SK-N-SH treated with all-trans-retinoic acid at 6 μM for 48 hours (cell line): ENCODE results near the gene CSF1.

Experiments used
- ARNTL ChIP-seq: fragments of 450-650 bp; formaldehyde crosslinking; IDR thresholded peaks from 2 replicates; pipeline ENCODE4 v1.5.0; 2020; ENCODE audit warnings: low read depth, mild to moderate bottlenecking, moderate library complexity, borderline replicate concordance
- ESRRG ChIP-seq: fragments of 250-450 bp; sonication (Bioruptor Pico); IDR thresholded peaks from 2 replicates; pipeline ENCODE4 v1.6.1; 2021; ENCODE audit warnings: mild to moderate bottlenecking
- GLIS3 ChIP-seq: fragments of 250-450 bp; sonication (Bioruptor Pico); IDR thresholded peaks from 2 replicates; pipeline ENCODE4 v1.5.0; 2020; ENCODE audit warnings: mild to moderate bottlenecking, moderate library complexity
- OSR1 ChIP-seq: fragments of 250-450 bp; sonication (Bioruptor Pico); IDR thresholded peaks from 2 replicates; pipeline ENCODE4 v1.8.0; 2022; ENCODE audit warnings: moderate library complexity, mild to moderate bottlenecking, inconsistent platforms
- PATZ1 ChIP-seq: fragments of 250-450 bp; sonication (Bioruptor Pico); IDR thresholded peaks from 2 replicates; pipeline ENCODE4 v1.8.0; 2020; ENCODE audit warnings: mild to moderate bottlenecking, moderate library complexity, borderline replicate concordance
- PPARA ChIP-seq: fragments of 250-450 bp; sonication (Bioruptor Pico); IDR thresholded peaks from 2 replicates; pipeline ENCODE4 v1.5.0; 2020; ENCODE audit warnings: mild to moderate bottlenecking, borderline replicate concordance
- TCF4 ChIP-seq: fragments of 250-450 bp; sonication (Bioruptor Pico); IDR thresholded peaks from 2 replicates; pipeline ENCODE4 v1.8.0; 2021; ENCODE audit warnings: mild to moderate bottlenecking, moderate library complexity, borderline replicate concordance
- TSHZ2 ChIP-seq: fragments of 250-450 bp; sonication (Bioruptor Pico); IDR thresholded peaks from 2 replicates; pipeline ENCODE4 v1.5.0; 2020; ENCODE audit warnings: mild to moderate bottlenecking, moderate library complexity
- ZC3H10 ChIP-seq: fragments of 250-450 bp; sonication (Bioruptor Pico); IDR thresholded peaks from 2 replicates; pipeline ENCODE4 v1.5.1; 2021; ENCODE audit warnings: mild to moderate bottlenecking, moderate library complexity
- ZNF8 ChIP-seq: fragments of 450-650 bp; formaldehyde crosslinking; IDR thresholded peaks from 2 replicates; pipeline ENCODE4 v1.5.0; 2020; ENCODE audit warnings: mild to moderate bottlenecking, moderate library complexity

- TF ChIP-seq TCF4 (CRISPR knock-in tag) (no peak), PATZ1 (CRISPR knock-in tag) (no peak), TSHZ2 (CRISPR knock-in tag) (no peak), PPARA (CRISPR knock-in tag) (no peak), ESRRG (CRISPR knock-in tag) (no peak), ZC3H10 (CRISPR knock-in tag) (no peak), ARNTL (CRISPR knock-in tag) (no peak), OSR1 (no peak), ZNF8 (no peak), GLIS3 (no peak)
Measured at GRCh38 chr1:109978761-109979488, 68.3 kb downstream of the CSF1 start.
